Measurements from ENCODE around the gene STAT3. TPM values are rescaled to one million over a fixed set of nuclear protein-coding genes. Genes with fewer than 3 reads are reported as not detected.

STAT3 gene
- total and polyA plus RNA-seq, 9 of the 15 experiments (the other 6 are each of a cell fraction or from before 2014, with no cell fraction given) = 90.0 to 179 (median 114) TPM

GRCh38 chr17:42309986-42310786 is 78.1 kb downstream of the STAT3 start (continued):
- no peak for TF ChIP-seq MITF (IDR thresholded peaks at IDR 0.05)
- TF ChIP-seq MGA (IDR thresholded peaks at IDR 0.05) = peak; percentile 91
- no peak for TF ChIP-seq SREBF1 (IDR thresholded peaks at IDR 0.05; ENCODE audit: borderline replicate concordance, low read depth, low read length)
- TF ChIP-seq, protein P1, sequence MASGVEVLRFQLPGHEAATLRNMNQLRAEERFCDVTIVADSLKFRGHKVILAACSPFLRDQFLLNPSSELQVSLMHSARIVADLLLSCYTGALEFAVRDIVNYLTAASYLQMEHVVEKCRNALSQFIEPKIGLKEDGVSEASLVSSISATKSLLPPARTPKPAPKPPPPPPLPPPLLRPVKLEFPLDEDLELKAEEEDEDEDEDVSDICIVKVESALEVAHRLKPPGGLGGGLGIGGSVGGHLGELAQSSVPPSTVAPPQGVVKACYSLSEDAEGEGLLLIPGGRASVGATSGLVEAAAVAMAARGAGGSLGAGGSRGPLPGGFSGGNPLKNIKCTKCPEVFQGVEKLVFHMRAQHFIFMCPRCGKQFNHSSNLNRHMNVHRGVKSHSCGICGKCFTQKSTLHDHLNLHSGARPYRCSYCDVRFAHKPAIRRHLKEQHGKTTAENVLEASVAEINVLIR (CRISPR knock-in tag; IDR thresholded peaks at IDR 0.05) = 0 out of 2 replicates have a peak, but pooled peaks have one; percentile 24
- TF ChIP-seq, protein P2, sequence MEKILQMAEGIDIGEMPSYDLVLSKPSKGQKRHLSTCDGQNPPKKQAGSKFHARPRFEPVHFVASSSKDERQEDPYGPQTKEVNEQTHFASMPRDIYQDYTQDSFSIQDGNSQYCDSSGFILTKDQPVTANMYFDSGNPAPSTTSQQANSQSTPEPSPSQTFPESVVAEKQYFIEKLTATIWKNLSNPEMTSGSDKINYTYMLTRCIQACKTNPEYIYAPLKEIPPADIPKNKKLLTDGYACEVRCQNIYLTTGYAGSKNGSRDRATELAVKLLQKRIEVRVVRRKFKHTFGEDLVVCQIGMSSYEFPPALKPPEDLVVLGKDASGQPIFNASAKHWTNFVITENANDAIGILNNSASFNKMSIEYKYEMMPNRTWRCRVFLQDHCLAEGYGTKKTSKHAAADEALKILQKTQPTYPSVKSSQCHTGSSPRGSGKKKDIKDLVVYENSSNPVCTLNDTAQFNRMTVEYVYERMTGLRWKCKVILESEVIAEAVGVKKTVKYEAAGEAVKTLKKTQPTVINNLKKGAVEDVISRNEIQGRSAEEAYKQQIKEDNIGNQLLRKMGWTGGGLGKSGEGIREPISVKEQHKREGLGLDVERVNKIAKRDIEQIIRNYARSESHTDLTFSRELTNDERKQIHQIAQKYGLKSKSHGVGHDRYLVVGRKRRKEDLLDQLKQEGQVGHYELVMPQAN (IDR thresholded peaks at IDR 0.05; ENCODE audit: borderline replicate concordance) = peak; percentile 27; the same call in 1 of the 2 replicates
- peak; percentile 9; the same call in 1 of the 2 replicates for TF ChIP-seq ZNF311 (CRISPR knock-in tag; IDR thresholded peaks at IDR 0.05)
- TF ChIP-seq MTA3 (IDR thresholded peaks at IDR 0.05; ENCODE audit: borderline replicate concordance) = no peak
- TF ChIP-seq GMEB1 (CRISPR knock-in tag; IDR thresholded peaks at IDR 0.05) = no peak
